Measurements from ENCODE around the gene FTO.

The FTO gene

GRCh38 chr16:53899431-53899830 lies 195.5 kb downstream of the FTO start:
- no peak for DNase-seq (ENCODE audit: low spot score)

DNA sequence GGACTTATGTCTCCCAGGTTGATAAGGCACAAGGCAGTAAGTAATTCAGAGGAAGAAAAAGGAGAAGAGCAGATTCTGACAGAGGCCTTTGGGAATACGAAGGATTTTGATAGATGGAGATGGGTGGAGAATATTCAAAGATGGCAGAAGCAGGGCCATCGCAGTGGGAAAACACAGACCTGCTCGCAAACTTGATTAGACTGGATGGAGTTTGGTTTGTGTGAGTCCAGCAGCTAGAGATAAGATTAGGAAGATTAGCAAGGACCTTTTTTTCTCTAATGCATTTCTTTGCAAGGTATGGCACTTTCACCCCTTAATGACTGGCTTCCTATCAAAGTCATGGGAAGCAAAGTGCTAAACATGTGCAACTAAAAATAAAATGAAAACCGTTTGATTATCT lies 196.7 kb downstream of the FTO start:
- no peak for DNase-seq (ENCODE audit: low spot score)

- DNase-seq (ENCODE audit: low spot score) = no peak
These were observed 197.5 kb downstream of the FTO start for GRCh38 chr16:53901408-53901807.

GRCh38 chr16:53904533-53904932 lies 200.6 kb downstream of the FTO start:
- DNase-seq (ENCODE audit: low spot score) = no peak

DNA sequence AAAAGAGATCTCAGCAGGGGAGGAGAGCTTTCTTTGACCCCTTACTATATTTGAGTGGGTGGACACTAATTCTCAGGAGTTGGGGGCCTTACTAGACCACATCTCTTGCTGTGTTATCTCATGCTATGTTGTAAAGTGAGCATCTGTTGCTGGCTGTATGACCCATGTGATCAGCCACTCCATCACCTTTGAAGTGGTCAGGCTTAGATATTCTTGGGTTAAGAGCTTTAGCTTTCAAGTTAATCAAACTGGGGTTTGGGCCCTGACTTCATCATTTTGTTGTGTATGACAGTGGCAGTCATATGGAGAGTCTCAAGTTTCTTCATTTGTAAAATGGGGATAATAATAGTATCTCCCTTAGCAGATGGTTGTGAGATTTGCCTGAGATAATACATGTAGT lies 201.1 kb downstream of the FTO start:
- no peak for DNase-seq (ENCODE audit: low spot score)

- DNase-seq (ENCODE audit: low spot score) = no peak
These were observed 204.8 kb downstream of the FTO start for GRCh38 chr16:53908731-53909130.

DNA sequence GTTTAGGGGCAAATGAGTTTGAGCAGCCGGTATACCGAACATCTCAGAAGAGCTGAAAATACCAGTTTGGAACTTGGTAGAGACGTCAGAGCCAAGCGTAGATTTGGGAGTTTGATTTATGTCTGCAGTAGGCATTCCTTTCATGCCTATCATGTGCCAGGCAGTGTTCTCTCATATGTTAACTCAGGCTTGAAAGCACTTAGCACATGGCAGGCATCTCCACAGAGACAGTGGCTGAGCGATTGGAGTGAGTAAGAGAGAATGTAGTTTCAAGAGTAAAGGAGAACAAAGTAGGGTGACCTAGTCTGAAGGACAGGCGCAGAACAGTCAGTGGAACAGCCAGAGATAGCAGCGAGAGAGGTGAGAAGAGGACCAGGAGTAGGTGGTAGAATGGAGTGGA lies 207.0 kb downstream of the FTO start:
- no peak for DNase-seq (ENCODE audit: low spot score)

- DNase-seq (ENCODE audit: low spot score) = no peak
These were observed 207.6 kb downstream of the FTO start for GRCh38 chr16:53911513-53911912.

- peak; percentile 20 for DNase-seq (ENCODE audit: low spot score)
These were observed 208.2 kb downstream of the FTO start for GRCh38 chr16:53912155-53912554.

GRCh38 chr16:53913099-53913870 lies 209.3 kb downstream of the FTO start:
- DNase-seq (ENCODE audit: low spot score) = no peak

GRCh38 chr16:53913920-53914319 lies 210.0 kb downstream of the FTO start:
- DNase-seq (ENCODE audit: low spot score) = no peak

DNA sequence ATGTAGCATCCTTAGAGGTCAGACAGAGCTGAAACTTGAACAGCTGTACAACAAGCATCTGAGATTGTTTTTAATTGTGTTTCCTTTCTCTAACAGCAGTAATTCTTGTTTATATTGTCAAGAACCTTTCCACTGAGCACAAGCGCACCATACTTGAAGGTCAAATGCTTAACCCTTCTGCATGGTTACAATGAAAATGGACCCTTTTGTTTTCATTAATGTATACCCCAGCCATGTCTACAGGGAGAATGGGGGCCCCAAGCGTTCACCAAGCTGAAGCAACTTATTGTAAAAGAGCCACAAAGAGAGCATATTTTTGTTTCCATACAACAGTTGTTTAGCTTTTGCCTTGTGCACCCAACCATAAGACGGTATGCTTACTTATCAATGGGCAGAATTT lies 210.8 kb downstream of the FTO start:
- DNase-seq (ENCODE audit: low spot score) = no peak

DNA sequence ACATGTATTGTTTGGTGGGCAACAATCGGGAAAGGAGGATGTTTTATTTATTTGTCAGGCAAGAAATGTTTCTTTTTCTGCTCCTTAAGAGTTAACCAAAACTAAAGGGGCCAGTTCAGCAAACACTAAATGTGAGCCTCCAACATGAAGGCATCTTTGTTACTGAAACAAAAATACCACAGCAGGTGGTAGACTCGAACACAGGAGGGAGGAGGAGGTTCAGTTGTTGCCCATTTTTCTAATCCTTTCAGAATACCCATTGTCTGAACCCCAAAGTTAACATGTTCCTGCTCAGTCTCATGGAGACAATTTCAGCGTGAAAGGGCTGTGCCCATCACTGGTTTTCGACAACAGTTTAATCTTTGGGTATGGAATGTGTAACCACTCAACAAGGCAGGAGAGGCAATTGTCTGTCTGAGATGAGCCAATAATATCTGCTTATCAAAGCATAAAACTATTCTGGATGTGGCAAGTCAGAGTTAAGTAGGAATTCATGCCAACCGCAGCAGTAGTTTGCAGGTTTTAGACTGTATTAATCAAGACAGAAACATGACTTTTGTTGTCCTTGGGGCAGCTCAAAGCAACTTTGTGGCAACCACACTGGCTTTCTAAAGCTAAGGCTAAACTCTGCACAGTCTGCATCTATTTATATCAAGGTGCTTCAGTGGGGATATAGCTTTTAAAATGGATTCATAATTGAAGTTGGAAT lies 211.7 kb downstream of the FTO start:
- no peak for DNase-seq (ENCODE audit: low spot score)

GRCh38 chr16:53920988-53921387 lies 217.0 kb downstream of the FTO start:
- DNase-seq (ENCODE audit: low spot score) = no peak

DNA sequence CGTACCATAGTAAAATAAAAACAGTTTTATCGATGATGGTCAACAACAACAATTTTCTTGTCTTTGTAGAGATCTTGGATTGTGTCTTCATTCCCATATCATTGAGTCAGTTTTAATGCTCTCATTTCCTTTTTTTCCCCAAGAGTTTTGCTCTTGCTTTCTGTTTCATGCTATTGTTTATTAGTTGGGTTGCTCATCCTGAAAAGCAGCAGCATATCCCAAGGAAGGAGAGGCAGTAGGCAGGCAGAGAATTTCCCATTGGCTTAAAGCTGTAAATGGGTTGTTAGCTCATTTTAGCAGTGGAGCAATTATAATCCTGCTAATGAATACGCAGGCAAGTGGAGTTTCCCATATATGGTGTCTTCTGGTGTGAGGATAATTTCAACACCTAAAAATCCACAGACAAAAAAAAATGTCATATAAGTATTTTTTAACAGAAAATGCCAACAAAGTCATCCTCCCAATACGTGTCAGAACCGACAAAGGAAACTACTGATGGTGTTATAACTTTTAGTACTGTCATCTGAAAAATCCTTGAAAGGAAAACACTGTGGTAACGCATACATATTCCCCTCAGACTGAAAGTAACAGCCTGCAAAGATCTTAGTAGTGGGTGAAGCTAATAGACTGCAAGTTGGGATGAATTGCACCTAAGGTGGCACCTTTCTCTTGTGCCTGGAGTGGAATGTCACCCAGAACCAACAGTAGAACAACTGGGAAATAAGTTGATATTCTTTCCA lies 218.3 kb downstream of the FTO start:
- DNase-seq (ENCODE audit: low spot score) = no peak

DNA sequence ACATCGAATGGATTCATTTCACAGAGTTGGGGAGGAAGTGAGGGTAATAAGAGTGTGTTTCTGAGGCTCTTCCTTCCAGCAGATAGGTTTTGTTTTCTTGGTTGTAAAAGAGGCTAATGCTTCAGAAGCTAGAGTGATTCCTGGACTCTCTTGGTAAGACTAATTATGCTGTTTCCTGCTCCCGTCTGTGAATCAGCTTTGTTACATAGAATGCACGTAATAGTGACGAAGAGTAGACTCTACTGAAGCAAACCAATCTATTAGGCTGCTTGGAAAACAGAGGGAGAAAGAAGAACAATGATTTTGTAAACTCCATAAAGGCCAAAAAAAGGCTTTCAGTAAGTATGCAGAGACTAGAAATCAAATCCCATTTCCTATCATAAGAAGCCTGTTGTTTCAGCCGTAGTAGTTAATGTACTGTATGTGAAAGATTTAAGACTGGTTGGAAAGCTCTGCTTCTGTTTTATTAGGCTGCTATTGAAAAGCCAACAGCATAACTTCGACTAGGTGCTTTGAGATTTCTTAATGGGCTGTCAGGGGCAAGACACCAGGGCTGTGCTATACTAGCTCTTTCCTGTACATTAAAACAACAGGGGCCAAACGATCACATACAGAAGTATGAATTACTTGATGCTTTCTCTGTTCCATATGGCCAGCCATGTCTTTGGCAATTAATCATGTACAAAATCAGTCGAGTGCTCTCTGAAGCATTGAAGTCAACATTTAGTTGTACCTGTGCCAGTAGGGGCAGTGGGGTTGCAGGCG lies 219.0 kb downstream of the FTO start:
- no peak for DNase-seq (ENCODE audit: low spot score)

DNA sequence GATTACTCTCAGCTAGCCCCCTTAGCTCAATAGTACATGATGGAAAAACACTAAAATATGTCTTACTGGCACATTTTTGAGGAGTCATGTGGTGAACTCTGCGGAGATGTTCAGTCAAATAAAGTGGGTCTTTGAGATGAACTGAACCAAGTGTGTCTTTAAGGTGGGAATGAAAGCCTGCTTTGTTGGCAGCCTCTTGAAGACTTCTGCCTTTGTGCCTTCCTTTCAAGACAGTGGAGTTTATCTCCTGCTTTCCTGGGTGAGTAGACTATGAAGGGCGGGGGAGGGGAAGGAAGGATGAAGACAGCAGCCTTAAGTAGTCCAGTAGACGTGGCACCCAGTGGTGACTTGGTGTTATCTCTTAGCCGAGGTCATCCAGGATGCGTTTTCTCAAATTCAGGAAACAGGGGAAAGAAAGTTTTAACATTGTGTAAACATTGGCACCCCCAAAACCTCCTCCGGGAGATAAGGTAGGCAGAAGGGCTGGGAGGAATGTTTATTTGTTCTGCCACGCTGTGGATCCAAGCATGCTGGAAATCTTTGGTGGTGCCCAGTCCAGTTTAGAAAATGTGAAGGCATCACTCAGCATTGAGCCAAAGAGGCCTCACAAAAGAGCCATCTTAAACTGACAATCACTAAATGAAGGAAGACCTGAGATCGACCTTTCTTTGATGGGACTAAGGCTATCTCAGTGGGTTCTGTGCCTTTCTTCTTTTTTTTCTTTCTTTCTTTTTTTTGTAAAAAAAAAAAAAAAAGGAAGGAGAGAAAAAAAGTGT lies 220.6 kb downstream of the FTO start:
- no peak for DNase-seq (ENCODE audit: low spot score)

DNA sequence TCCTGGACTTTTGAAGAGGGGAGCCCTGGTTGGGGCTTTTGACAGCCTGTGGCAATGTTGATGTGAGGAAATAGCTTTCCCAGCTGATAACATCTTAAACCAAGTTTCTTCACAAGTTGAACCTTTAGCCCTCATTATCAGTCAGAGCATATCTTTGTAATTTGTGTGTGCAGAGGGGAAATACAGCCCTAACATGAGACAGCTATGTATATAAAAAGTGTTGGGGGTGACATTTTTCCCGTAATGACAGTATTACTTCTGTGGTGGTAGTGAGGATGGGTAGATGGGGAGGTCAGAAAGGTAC lies 221.1 kb downstream of the FTO start:
- no peak for DNase-seq (ENCODE audit: low spot score)

- DNase-seq (ENCODE audit: low spot score) = no peak
These were observed 221.6 kb downstream of the FTO start for GRCh38 chr16:53925526-53925925.

GRCh38 chr16:53926209-53926608 lies 222.3 kb downstream of the FTO start:
- DNase-seq (ENCODE audit: low spot score) = no peak

DNA sequence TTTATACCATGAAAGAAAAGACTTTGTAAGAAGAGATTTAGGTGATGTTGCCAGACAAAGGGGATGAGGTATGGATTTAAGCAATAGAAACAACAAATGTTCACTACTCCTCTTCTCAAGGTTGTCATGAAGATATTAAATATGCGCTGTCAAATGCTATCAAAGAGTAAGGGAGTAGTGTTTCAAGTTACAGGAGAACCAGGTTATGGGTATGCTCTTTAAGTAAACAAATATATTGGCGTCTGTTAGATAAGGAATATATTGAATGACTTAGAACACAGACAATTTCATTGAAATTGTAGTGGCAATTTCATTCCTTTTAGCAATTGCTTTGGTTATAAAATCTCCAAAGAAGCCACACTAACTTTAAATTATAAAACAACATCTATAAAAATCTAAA lies 229.0 kb downstream of the FTO start:
- DNase-seq (ENCODE audit: low spot score) = no peak

DNA sequence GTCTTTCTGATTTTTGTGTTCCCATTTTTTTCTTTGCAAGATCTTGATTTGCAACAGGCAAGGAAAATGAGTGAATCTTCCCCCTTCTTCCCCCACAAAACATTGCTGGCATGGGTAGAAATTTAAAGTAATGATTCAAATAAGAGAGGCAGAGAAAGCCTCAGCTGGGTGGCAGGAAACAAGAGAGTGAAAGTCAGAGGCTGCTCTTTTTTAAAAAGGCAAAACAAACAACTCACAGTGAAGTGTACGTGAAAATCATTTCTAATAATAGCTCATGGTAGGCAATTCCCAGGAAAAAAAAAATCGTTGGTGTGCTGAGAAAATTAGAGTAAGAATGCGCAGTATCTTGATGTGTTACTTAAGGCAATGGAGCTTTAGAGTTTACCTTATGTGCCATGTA lies 229.5 kb downstream of the FTO start:
- no peak for DNase-seq (ENCODE audit: low spot score)
